ENCODE results near the gene RUNX2.
"Not testable (repeated sequence)": the region's sequence is repeated elsewhere in the genome, so short reads cannot be mapped to it uniquely, and the experiment has no call there.

RUNX2 gene

DNA sequence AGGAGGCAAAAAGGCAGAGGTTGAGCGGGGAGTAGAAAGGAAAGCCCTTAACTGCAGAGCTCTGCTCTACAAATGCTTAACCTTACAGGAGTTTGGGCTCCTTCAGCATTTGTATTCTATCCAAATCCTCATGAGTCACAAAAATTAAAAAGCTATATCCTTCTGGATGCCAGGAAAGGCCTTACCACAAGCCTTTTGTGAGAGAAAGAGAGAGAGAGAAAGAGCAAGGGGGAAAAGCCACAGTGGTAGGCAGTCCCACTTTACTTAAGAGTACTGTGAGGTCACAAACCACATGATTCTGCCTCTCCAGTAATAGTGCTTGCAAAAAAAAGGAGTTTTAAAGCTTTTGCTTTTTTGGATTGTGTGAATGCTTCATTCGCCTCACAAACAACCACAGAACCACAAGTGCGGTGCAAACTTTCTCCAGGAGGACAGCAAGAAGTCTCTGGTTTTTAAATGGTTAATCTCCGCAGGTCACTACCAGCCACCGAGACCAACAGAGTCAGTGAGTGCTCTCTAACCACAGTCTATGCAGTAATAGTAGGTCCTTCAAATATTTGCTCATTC, at the start of gene RUNX2:
RUNX2 (plus strand) TSS at position 375 of the 567 bp plus-strand sequence. CDS start 397 bp downstream, outside the sequence.
- no peak for DNase-seq

DNA sequence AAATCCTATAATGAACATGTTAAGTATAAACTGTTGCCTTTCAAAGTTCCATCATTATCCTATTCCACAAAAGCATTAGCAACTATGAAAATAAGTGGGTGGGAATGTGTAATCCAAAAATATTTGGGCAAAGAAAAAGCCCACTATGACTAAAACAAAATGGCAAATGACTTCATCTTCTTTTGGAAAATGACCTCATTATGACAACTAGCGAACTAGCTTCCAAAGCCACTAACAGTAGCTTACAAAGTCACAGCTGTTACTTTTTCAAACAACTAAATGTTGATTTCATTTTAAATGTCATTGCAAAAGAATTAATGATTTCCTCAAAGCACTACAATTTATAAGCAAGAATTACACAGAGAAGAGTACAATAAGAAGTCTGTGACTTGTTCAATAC, 49.8 kb upstream of the RUNX2 start:
- no peak for DNase-seq

DNA sequence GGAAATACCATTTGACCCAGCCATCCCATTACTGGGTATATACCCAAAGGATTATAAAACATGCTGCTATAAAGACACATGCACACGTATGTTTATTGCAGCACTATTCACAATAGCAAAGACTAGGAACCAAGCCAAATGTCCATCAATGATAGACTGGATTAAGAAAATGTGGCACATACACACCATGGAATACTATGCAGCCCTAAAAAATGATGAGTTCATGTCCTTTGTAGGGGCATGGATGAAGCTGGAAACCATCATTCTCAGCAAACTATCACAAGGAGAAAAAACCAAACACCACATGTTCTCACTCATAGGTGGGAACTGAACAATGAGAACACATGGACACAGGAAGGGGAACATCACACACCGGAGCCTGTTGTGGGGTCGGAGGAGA, 41.4 kb upstream of the RUNX2 start:
- not testable (repeated sequence) for DNase-seq

DNA sequence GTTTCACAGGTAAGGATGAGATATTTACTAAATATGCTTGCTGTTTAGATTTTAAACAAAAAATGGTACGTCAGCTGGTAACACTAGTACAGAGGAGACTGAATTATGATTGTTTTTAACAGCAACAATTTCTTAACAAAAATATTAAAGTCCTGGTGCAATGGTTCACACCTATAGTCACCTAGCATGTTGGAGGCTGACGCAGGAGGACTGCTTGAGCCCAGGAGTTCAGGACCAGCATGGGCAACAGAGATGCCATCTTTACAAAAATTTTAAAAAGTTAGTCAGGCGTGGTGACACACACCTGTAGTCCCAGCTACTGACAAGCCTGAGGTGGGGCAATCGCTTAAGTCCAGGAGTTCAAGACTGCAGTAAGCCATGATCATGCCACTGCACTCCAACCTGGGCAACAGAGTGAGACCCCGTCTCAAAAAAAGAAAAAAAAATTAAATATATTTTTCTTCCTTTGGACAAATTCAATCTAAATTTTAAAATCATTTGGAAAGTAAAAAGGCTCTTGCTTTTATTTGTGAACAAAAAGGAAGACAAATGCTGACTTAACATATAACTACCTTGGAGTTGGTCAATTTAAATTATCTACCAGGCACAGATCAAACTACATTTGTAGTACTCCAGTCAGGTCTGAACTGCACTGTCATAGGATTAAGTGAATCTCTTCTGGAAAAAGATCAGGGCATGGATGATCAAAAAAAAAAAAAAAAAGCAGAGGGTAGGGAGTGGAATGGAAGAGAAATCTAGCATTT, 38.2 kb upstream of the RUNX2 start:
- DNase-seq, result no peak

DNA sequence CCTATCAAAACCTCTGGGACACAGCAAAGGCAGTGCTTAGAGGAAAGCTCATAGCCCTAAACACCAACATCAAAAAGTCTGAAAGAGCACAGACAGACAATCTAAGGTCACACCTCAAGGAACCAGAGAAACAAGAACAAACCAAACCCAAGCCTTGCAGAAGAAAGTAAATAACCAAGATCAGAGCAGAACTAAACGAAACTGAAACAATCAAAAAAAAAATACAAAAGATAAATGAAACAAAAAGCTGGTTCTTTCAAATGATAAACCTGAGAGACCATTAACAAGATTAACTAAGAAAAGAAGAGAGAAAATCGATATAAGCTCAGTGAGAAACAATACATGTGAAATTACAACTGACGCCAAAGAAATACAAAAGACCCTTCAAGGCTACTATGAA, 34.8 kb upstream of the RUNX2 start:
- no peak for DNase-seq

DNA sequence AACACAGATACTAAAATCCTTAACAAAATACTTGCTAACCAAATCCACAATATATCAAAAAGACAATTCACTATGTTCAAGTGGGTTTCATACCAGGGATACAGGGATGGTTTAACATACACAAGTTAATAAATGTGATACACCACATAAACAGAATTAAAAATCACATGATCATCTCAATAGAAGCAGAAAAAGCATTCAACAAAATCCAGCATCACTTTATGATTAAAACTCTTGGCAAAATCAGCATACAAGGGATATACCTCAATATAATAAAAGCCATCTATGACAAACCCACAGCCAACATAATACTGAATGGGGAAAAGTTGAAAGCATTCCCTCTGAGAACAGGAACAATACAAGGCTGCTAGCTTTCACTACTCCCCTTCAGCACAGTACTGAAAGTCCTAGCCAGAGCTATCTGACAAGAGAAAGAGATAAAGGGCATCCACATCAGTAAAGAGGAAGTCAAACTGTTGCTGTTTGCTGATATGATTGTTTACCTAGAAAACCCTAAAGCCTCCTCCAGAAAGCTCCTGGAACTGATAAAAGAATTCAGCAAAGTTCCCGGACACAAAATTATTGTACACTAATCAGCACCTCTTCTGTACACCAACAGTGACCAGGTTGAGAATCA, 33.9 kb upstream of the RUNX2 start:
- DNase-seq, result not testable (repeated sequence)

DNA sequence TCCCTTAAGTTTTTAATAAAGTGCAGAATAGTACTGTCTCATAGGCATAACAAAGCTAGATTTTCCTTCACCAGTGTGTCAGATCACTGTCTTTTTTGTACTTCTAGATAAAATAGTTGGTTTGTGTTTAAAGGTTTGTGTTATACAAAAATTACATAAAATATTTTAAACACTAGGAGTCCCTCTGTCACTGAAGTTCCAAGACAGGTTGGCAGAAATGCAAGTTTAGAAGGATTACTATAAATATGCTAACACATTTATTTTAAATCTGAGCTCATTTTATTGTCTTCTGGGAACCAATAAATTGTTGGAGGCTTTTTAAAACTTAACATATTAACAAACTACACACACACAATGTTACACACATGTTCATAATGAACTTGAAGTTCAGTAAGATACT, 30.8 kb upstream of the RUNX2 start:
- DNase-seq, result no peak

DNA sequence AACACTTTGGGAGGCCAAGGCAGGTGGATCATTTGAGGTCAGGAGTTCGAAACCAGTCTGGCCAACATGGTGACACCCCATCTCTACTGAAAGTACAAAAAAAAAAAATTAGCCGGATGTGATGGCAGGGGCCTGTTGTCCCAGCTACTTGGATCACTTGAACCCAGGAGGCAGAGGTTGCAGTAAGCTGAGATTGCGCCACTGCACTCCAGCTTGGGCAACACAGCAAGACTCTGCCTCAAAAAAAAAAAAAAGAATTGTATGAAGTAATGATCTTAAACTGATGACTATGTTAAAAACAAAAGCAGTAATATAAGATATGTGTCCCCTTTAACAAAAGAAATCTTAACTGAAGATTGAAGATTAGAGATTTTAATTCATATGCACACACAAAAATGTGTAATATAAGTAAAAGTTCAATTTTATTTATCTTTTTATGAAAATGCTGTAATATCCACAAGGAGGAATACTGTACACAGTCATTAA, 29.0 kb upstream of the RUNX2 start:
- DNase-seq, result no peak

DNA sequence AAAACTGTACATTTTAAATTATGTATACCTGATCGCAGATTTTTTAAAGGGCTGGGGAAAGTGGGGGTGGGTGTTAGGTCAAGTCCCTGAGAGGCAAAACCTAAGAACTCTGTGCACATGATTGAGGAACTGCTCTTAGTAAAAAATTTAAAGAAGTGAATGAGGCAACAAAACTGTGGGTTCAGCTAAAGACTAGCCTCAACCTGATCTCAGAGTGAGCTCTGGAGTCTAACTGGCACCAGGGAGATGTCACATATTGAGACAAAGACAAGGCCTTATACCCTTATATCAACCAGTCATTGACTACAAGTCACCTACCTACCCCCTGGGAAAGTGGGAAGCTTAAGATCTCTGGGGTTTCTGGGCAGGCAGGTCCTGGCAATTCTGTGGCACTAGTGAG, 27.4 kb upstream of the RUNX2 start:
- no peak for DNase-seq

DNA sequence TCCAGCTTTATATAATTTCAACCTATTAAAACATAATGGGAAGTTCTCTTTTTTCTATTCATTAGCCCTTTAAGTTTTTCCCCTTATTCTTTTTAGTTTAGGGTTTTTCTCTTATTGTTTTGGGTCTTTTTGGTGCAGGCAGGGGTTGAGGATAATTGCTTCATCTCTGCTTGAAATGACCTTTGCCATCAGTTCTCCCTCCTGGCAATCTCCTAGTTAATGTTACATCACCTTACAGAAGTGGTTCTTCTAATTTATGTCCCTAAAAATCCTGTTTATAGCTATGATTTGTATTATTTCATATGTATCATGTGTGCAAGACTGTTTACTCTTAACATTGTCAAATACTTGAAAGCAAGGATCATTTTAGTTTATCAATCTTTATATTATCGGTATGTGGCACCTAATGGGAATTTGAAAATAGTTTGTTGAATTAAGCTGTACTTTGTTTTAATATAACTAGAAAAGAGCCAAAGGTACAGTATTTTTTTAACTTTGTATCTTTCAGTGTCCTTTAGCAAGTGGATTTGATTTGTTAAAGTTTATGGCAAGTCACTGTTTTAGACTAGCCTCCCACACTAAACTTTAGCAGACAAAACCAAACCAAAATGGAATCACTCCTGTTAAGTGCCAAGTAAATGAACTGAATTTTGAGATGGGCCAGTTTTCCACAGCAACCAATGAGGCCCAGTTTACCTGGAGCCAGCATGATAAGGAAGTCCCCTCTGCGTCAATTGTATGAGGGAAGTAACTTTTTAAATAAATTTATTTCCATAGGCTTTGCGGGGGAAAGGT, 26.6 kb upstream of the RUNX2 start:
- DNase-seq, result no peak

DNA sequence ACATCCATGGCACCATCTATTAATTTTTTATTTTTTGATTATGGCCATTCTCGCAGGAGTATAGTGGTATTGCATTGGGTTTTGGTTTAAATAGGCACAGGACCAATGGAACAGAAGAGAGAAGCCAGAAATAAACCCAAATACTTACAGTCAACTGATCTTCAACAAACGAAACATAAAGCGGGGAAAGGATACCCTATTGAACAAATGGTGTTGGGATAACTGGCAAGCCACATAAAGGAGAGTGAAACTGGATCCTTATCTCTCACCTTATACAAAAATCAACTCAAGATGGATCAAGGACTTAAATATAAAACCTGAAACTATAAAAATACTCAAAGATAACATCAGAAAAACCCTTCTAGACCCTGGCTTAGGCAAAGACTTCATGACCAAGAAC, 25.3 kb upstream of the RUNX2 start:
- no peak for DNase-seq

DNA sequence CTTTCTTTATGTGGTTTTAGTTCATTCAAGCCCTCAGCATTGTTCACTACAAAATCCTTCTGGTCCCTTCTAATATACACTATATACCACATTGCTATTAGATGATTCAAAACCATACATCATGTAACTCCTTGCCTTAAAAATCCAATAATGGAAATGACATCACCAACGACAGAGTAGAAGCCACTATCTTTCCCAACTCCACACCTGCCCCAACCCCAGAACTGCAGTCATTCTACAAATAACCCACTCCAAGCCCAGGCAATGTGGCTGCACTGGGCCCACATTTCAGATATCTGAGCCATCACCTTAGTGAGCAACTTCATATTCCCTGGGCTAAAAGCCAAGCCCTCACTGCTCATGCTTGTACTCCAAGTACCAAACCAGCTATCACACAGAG, 22.6 kb upstream of the RUNX2 start:
- no peak for DNase-seq

DNA sequence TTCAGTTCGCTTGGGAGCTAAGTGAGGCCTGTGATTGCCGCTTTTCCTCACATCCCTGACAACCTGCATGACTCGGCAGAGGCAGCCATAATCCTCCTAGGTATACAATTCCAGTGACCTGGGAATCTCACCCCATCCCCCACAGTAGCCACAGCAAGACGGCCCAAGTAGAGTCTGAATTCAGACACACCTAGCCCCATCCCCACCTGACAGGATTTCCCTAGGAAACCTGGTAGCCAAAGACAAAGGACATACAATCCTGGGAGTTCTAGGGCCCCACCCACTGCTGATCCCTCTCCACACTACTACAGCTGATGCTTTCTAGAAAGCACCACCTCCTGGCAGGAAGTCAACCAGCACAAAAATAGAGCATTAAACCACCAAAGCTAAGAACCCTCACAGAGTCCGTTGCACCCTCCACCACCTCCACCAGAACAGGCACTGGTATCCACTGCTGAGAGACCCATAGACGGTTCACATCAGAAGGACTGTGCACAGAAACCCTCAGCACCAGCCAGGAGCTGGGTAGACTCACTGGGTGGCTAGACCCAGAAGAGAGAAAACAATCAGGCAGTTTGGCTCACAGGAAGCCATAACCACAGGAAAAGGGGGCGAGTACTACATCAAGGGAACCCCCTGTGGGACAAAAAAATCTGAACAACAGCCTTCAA, 17.9 kb upstream of the RUNX2 start:
- DNase-seq, result no peak

DNA sequence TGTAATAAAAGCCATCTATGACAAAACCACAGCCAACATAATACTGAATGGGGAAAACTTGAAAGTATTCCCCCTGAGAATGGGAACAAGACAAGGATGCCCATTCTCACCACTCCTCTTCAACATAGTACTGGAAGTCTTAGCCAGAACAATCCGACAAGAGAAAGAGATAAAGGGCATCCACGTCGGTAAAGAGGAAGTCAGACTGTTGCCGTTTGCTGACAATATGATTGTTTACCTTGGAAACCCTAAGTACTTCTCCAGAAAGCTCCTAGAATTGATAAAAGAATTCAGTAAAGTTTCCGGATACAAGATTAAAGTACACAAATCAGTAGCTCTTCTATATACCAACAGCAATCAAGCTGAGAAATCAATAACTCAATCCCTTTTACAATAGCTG, 14.0 kb upstream of the RUNX2 start:
- no peak for DNase-seq

DNA sequence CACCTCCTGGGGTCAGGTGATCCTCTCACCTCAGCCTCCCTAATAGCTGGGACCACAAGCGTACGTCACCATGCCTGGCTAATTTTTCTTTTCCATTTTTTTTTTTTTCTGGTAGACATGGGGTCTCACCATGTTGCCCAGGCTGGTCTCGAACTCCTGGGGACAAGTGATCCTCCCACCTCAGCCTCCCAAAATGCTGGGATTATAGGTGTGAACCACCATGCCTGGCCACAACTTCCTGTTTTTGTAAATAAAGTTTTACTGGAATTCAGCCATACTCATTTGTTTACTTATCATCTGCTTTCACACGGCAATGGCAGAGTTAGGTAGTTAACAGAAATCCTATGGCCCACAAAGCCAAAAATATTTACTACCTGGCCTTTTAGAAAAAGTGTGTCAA, 7.8 kb upstream of the RUNX2 start:
- DNase-seq, result no peak

DNA sequence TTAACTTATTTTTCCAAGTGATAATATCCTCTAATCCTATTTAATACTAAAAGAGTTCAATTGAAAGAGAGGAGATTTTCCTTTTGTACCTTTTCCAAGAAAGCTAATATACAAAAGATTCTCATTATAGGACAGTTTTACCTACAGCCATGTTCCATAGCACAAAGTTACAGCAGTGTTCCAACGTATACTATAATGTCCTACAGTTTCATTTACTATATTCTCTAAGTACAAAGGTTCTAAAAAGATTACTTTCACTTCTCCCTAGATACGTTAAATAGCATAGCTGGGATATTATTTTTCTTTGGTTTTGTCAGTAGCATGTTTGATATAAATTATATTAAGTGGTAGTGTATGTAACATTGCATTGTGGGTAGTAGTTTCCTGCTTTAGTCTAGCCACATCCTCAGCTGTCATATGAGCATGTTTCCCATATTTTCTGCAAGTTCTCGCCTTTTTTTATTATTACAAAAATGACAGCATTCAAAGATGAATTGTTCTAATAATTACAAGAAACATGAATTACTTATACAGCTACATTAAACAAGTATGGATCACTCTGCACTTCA, 4.4 kb upstream of the RUNX2 start:
- DNase-seq, result no peak

DNA sequence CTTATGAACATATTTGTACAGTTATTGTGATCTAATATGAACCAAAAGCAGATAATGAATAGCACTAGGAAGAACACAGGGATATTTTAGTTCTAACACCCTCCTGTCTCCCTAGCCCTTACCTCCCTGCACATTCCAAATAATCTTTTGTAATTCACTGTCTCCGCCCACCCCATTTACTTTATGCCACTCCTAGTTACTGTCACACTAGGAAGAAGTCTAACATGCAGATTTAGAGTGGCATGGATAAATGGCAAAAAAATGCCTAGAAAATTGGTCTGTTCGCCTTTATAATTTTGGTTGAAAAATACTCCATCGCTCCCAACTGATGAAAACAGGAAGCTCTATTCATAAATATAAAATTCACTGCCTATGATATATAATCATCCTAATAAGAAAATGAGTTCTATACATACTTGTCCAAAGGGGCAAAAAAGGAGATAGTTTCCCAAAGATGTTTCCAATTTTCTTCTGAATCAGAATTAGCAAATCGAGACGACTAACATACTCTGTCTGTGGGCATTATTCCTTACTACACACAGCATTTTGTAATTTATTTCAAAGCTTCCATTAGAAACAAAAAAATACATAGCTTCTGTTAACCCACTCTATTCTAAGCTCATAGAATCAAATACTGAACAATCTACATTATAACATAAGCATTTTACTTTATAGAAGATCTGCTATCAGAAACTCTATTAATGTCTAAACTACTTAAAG, 1.3 kb upstream of the RUNX2 start:
- no peak for DNase-seq

DNA sequence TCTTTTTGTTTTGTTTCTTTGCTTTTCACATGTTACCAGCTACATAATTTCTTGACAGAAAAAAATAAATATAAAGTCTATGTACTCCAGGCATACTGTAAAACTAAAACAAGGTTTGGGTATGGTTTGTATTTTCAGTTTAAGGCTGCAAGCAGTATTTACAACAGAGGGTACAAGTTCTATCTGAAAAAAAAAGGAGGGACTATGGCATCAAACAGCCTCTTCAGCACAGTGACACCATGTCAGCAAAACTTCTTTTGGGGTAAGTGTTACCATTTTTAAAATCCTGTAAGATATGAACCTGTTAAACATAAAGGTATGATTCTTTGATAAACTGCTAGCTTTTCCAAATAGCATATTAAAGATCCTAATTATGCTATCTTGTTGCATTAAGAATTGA, 393 bp downstream of the RUNX2 start:
- DNase-seq, result no peak

DNA sequence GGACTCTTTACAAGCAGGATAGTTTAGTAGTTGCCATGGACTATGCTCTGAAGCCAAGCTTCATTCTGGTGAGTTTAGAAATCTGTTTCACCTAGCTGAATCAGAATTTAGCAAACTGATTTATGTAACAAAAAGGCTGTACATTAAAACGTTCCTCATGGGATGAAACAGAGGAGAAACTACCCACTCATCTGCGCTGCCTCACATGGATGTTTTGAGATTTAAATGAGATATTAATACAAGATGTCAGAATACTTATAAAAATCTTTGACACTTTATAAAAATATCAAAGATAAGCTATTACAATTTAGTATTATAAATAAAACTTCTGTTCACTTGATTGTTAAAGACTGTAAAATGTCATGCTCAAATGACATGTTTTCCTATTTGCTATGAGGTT, 16.8 kb downstream of the RUNX2 start:
- no peak for DNase-seq

DNA sequence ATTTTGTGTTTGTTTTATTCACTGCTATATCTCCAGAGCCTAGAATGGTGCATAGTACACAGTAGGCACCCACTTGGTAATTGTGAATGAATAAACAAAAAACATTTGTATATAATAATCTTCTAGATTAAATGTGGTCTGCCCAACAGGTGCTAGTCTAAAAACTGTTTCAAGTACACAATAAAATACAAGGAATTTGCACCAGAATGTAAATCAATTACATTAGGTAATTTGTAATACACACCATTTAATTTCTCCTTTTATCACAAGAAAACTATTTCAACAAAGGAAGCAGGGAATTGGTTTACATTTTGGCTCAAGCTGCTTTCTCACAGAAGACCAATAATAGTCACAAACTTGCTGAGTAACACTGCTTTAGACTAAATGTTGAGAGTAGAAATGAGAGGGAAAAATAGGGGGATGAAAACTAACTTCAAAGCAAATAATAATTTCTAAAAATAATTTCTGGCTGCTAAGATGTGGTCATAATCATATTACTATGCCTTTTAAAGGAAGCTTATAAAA, 22.1 kb downstream of the RUNX2 start:
- no peak for DNase-seq

DNA sequence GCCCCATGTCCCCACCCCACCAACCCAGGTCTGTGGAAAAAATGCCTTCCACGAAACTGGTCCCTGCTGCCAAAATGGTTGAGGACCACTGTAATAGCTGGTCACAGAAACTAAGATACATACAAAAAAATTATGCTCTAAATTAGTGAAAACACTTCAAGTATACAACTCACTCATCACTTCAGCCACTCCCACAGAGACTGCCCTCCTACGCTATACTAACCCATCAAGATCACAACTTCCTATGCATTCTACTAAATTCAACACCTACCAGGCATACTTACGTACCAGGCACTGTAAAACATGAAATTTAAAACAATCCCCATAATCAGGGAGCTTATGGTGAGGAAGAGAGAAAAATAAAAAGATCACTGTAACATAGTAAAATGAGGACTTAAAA, 22.9 kb downstream of the RUNX2 start:
- no peak for DNase-seq

DNA sequence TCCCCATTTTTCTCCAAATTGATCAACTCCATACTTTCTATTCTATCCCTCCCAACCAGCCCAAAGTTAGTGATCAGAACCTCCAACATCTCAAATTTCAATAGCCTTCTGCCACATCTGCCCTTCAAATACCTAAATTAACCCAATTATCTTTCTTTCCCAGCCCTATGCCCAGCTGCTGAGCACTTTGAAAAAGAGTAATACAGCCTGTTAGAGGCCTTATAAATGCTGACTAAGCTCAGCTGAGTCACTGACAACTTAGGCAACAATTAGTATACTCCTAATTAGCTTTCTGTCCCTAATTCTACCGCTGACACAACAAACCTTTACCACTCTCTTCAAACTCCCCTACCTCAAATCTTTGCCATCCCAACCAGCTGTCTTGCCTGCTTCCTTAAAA, 23.5 kb downstream of the RUNX2 start:
- DNase-seq, result no peak

Measured in NCI-H446 treated with DMSO at 0.1 percent for 48 hours (cell line).